K562 (cell line): ENCODE results near the gene CEBPA. TPM values are rescaled to one million over a fixed set of nuclear protein-coding genes. Genes with fewer than 3 reads are reported as not detected.

Experiments used
- polyA plus RNA-seq, 8 experiments: library from polyadenylated mRNA; depleted of rRNA in 4 of 8; stranded (reverse) in 5 of 8; unstranded in 3 of 8; fragments of >200 nt; fragmentation: Nextera tagmentation in 2 of 8; fragmentation: Illumina TruSeq in 1 of 8; extraction: Ambion mirVana in 2 of 8; extraction: Trizol in 1 of 8; gene quantifications; 2 replicates each; pipeline versions ENCODE4 v1.2.1 to v1.2.3, GENCODE V29; 2011 to 2014; ENCODE audit warnings: inconsistent platforms in 1 of 8, missing spikeins in 1 of 8
- total RNA-seq, 7 experiments: library from RNA; depleted of rRNA in 6 of 7; stranded (reverse); fragments of >200 nt in 6 of 7; fragmentation: Illumina TruSeq in 2 of 7; extraction: Trizol in 2 of 7; gene quantifications; 2 replicates each; pipeline versions ENCODE4 v1.2.1 to v1.2.3, GENCODE V29; 2011 to 2021; ENCODE audit warnings: low replicate concordance in 1 of 7

Gene CEBPA
- total and polyA plus RNA-seq, 9 of the 15 experiments (the other 6 are each of a cell fraction or from before 2014, with no cell fraction given): 0.03 to 0.59 (median 0.15) TPM; not detected in 2

Other genes starting within 250 kb of the CEBPA start
- 2.8 and 3.7 TPM in 2 replicates for gene RHPN2, start 237.6 kb downstream of the CEBPA start, total RNA-seq (2014; rRNA removed)
- 2.7 and 3.2 TPM in 2 replicates for gene RHPN2, start 237.6 kb downstream of the CEBPA start, total RNA-seq (2014; rRNA removed; fragmentation: Illumina TruSeq; extraction: Trizol)
- 3.0 and 3.6 TPM in 2 replicates for gene RHPN2, start 237.6 kb downstream of the CEBPA start, total RNA-seq (2015; rRNA removed; fragmentation: Illumina TruSeq; extraction: Trizol)
- 4.1 and 4.4 TPM in 2 replicates for gene RHPN2, start 237.6 kb downstream of the CEBPA start, total RNA-seq (2021)
- gene RHPN2, start 237.6 kb downstream of the CEBPA start, polyA plus RNA-seq (2011; rRNA removed): 7.2 and 9.9 TPM in 2 replicates
- gene RHPN2, start 237.6 kb downstream of the CEBPA start, polyA plus RNA-seq (2014; fragmentation: Illumina TruSeq; extraction: Trizol): 5.9 and 6.1 TPM in 2 replicates
- 1 to 10 TPM in 1 of 2 experiments, under 1 TPM in 1; 0.63 to 1.2 TPM for gene RHPN2, start 237.6 kb downstream of the CEBPA start, polyA plus RNA-seq (2014; fragmentation: Nextera tagmentation; extraction: Ambion mirVana)
- 2.9 and 5.7 TPM in 2 replicates for gene RHPN2, start 237.6 kb downstream of the CEBPA start, polyA plus RNA-seq (2014; rRNA removed)
- gene GPATCH1, start 221.4 kb downstream of the CEBPA start, total RNA-seq (2014; rRNA removed): 6.6 and 9.4 TPM in 2 replicates
- 7.1 and 8.1 TPM in 2 replicates for gene GPATCH1, start 221.4 kb downstream of the CEBPA start, total RNA-seq (2014; rRNA removed; fragmentation: Illumina TruSeq; extraction: Trizol)
- gene GPATCH1, start 221.4 kb downstream of the CEBPA start, total RNA-seq (2015; rRNA removed; fragmentation: Illumina TruSeq; extraction: Trizol): 9.5 and 9.6 TPM in 2 replicates
- 7.0 and 8.0 TPM in 2 replicates for gene GPATCH1, start 221.4 kb downstream of the CEBPA start, total RNA-seq (2021)
- 7.9 and 9.1 TPM in 2 replicates for gene GPATCH1, start 221.4 kb downstream of the CEBPA start, polyA plus RNA-seq (2011; rRNA removed)
- 7.5 and 9.7 TPM in 2 replicates for gene GPATCH1, start 221.4 kb downstream of the CEBPA start, polyA plus RNA-seq (2014; fragmentation: Illumina TruSeq; extraction: Trizol)
- 1 to 10 TPM; 3.7 to 9.2 TPM for gene GPATCH1, start 221.4 kb downstream of the CEBPA start, polyA plus RNA-seq (2014; fragmentation: Nextera tagmentation; extraction: Ambion mirVana)
- gene GPATCH1, start 221.4 kb downstream of the CEBPA start, polyA plus RNA-seq (2014; rRNA removed): 7.7 and 10.9 TPM in 2 replicates
- gene WDR88, start 170.4 kb downstream of the CEBPA start, total RNA-seq (2014; rRNA removed): not detected in 2 replicates
- not detected in 2 replicates for gene WDR88, start 170.4 kb downstream of the CEBPA start, total RNA-seq (2014; rRNA removed; fragmentation: Illumina TruSeq; extraction: Trizol)
- not detected in 2 replicates for gene WDR88, start 170.4 kb downstream of the CEBPA start, total RNA-seq (2015; rRNA removed; fragmentation: Illumina TruSeq; extraction: Trizol)
- not detected in 2 replicates for gene WDR88, start 170.4 kb downstream of the CEBPA start, total RNA-seq (2021)
- gene WDR88, start 170.4 kb downstream of the CEBPA start, polyA plus RNA-seq (2011; rRNA removed): not detected in 2 replicates
- gene WDR88, start 170.4 kb downstream of the CEBPA start, polyA plus RNA-seq (2014; fragmentation: Illumina TruSeq; extraction: Trizol): not detected in 2 replicates
- under 1 TPM; 0.03 to 0.04 TPM for gene WDR88, start 170.4 kb downstream of the CEBPA start, polyA plus RNA-seq (2014; fragmentation: Nextera tagmentation; extraction: Ambion mirVana)
- gene WDR88, start 170.4 kb downstream of the CEBPA start, polyA plus RNA-seq (2014; rRNA removed): not detected in 2 replicates
- gene LRP3, start 108.2 kb downstream of the CEBPA start, total RNA-seq (2014; rRNA removed): not detected in 2 replicates
- gene LRP3, start 108.2 kb downstream of the CEBPA start, total RNA-seq (2014; rRNA removed; fragmentation: Illumina TruSeq; extraction: Trizol): not detected in 2 replicates
- gene LRP3, start 108.2 kb downstream of the CEBPA start, total RNA-seq (2015; rRNA removed; fragmentation: Illumina TruSeq; extraction: Trizol): not detected in 2 replicates
- gene LRP3, start 108.2 kb downstream of the CEBPA start, total RNA-seq (2021): 0.04 and 0.29 TPM in 2 replicates
- gene LRP3, start 108.2 kb downstream of the CEBPA start, polyA plus RNA-seq (2011; rRNA removed): not detected in 2 replicates
- not detected in 2 replicates for gene LRP3, start 108.2 kb downstream of the CEBPA start, polyA plus RNA-seq (2014; fragmentation: Illumina TruSeq; extraction: Trizol)
- gene LRP3, start 108.2 kb downstream of the CEBPA start, polyA plus RNA-seq (2014; fragmentation: Nextera tagmentation; extraction: Ambion mirVana): not detected
- not detected in 2 replicates for gene LRP3, start 108.2 kb downstream of the CEBPA start, polyA plus RNA-seq (2014; rRNA removed)
- not detected in 2 replicates for gene SLC7A10, start 76.7 kb downstream of the CEBPA start, total RNA-seq (2014; rRNA removed)
- gene SLC7A10, start 76.7 kb downstream of the CEBPA start, total RNA-seq (2014; rRNA removed; fragmentation: Illumina TruSeq; extraction: Trizol): not detected in 2 replicates
- gene SLC7A10, start 76.7 kb downstream of the CEBPA start, total RNA-seq (2015; rRNA removed; fragmentation: Illumina TruSeq; extraction: Trizol): not detected in 2 replicates
- gene SLC7A10, start 76.7 kb downstream of the CEBPA start, total RNA-seq (2021): not detected in 2 replicates
- not detected in 2 replicates for gene SLC7A10, start 76.7 kb downstream of the CEBPA start, polyA plus RNA-seq (2011; rRNA removed)
- not detected in 2 replicates for gene SLC7A10, start 76.7 kb downstream of the CEBPA start, polyA plus RNA-seq (2014; fragmentation: Illumina TruSeq; extraction: Trizol)
- under 1 TPM in 1 of 2 experiments, not detected in 1; 0.07 TPM for gene SLC7A10, start 76.7 kb downstream of the CEBPA start, polyA plus RNA-seq (2014; fragmentation: Nextera tagmentation; extraction: Ambion mirVana)
- not detected in 2 replicates for gene SLC7A10, start 76.7 kb downstream of the CEBPA start, polyA plus RNA-seq (2014; rRNA removed)
- 29.7 and 31.2 TPM in 2 replicates for gene CEBPG, start 71.2 kb upstream of the CEBPA start, total RNA-seq (2014; rRNA removed)
- gene CEBPG, start 71.2 kb upstream of the CEBPA start, total RNA-seq (2014; rRNA removed; fragmentation: Illumina TruSeq; extraction: Trizol): 34.9 and 42.3 TPM in 2 replicates
- gene CEBPG, start 71.2 kb upstream of the CEBPA start, total RNA-seq (2015; rRNA removed; fragmentation: Illumina TruSeq; extraction: Trizol): 15.0 and 17.3 TPM in 2 replicates
- gene CEBPG, start 71.2 kb upstream of the CEBPA start, total RNA-seq (2021): 29.7 and 34.6 TPM in 2 replicates
- gene CEBPG, start 71.2 kb upstream of the CEBPA start, polyA plus RNA-seq (2011; rRNA removed): 30.9 and 31.2 TPM in 2 replicates
- 28.8 and 30.1 TPM in 2 replicates for gene CEBPG, start 71.2 kb upstream of the CEBPA start, polyA plus RNA-seq (2014; fragmentation: Illumina TruSeq; extraction: Trizol)
- gene CEBPG, start 71.2 kb upstream of the CEBPA start, polyA plus RNA-seq (2014; fragmentation: Nextera tagmentation; extraction: Ambion mirVana): 1 to 10 TPM; 9.5 to 9.8 TPM
- 30.2 and 33.0 TPM in 2 replicates for gene CEBPG, start 71.2 kb upstream of the CEBPA start, polyA plus RNA-seq (2014; rRNA removed)
- gene PEPD, start 219.3 kb upstream of the CEBPA start, total RNA-seq (2014; rRNA removed): 14.8 and 16.0 TPM in 2 replicates
- 12.4 and 12.8 TPM in 2 replicates for gene PEPD, start 219.3 kb upstream of the CEBPA start, total RNA-seq (2014; rRNA removed; fragmentation: Illumina TruSeq; extraction: Trizol)
- 14.4 and 14.6 TPM in 2 replicates for gene PEPD, start 219.3 kb upstream of the CEBPA start, total RNA-seq (2015; rRNA removed; fragmentation: Illumina TruSeq; extraction: Trizol)
- 18.3 and 19.2 TPM in 2 replicates for gene PEPD, start 219.3 kb upstream of the CEBPA start, total RNA-seq (2021)
- 13.8 and 18.9 TPM in 2 replicates for gene PEPD, start 219.3 kb upstream of the CEBPA start, polyA plus RNA-seq (2011; rRNA removed)
- gene PEPD, start 219.3 kb upstream of the CEBPA start, polyA plus RNA-seq (2014; fragmentation: Illumina TruSeq; extraction: Trizol): 12.8 and 18.0 TPM in 2 replicates
- 1 to 10 TPM; 1.3 to 3.0 TPM for gene PEPD, start 219.3 kb upstream of the CEBPA start, polyA plus RNA-seq (2014; fragmentation: Nextera tagmentation; extraction: Ambion mirVana)
- gene PEPD, start 219.3 kb upstream of the CEBPA start, polyA plus RNA-seq (2014; rRNA removed): 18.6 and 23.2 TPM in 2 replicates